NCI-H748 (cell line): ENCODE data around the gene ZGPAT.
A peak's percentile ranks its signal among the peaks of the same experiment; 100 is the strongest.

Source experiments
- DNase-seq: peaks from one replicate; lab custom pipeline; 2025; ENCODE audit not compliant: unreplicated experiment; lab: John Stamatoyannopoulos, UW

The ZGPAT gene

GRCh38 chr20:63732118-63733095, 24.6 kb downstream of the ZGPAT start:
- no peak for DNase-seq

GRCh38 chr20:63733117-63733516, 25.3 kb downstream of the ZGPAT start:
- DNase-seq = no peak

GRCh38 chr20:63733579-63734081, 25.8 kb downstream of the ZGPAT start:
- DNase-seq = no peak

- no peak for DNase-seq
Observed at GRCh38 chr20:63734111-63734945, 26.5 kb downstream of the ZGPAT start.

- DNase-seq = no peak
Observed at GRCh38 chr20:63734946-63735858, 27.4 kb downstream of the ZGPAT start.

GRCh38 chr20:63735859-63736718, 28.2 kb downstream of the ZGPAT start, which contains the start of gene LIME1:
LIME1 (plus strand) TSS chr20:63736664; CDS start chr20:63737550, 886 bp downstream.
- no peak for DNase-seq

- DNase-seq = peak; percentile 14
Observed at GRCh38 chr20:63736893-63737694, 29.3 kb downstream of the ZGPAT start.

GRCh38 chr20:63737695-63737944, 29.8 kb downstream of the ZGPAT start:
- no peak for DNase-seq

- peak; percentile 16 for DNase-seq
Observed at GRCh38 chr20:63737945-63738686, 30.3 kb downstream of the ZGPAT start.

GRCh38 chr20:63738687-63739129, 30.9 kb downstream of the ZGPAT start:
- DNase-seq = peak; percentile 61

- DNase-seq = peak; percentile 76
Observed at GRCh38 chr20:63739130-63740069, 31.6 kb downstream of the ZGPAT start, which contains the start of gene SLC2A4RG. SLC2A4RG (plus strand) TSS chr20:63739776; CDS start chr20:63739913, 137 bp downstream.

GRCh38 chr20:63740070-63740626, 32.3 kb downstream of the ZGPAT start:
- peak; percentile 58 for DNase-seq

GRCh38 chr20:63740627-63741353, 33.0 kb downstream of the ZGPAT start:
- peak; percentile 73 for DNase-seq

GRCh38 chr20:63741354-63741675, 33.5 kb downstream of the ZGPAT start:
- no peak for DNase-seq

- DNase-seq = no peak
Observed at GRCh38 chr20:63741676-63742380, 34.0 kb downstream of the ZGPAT start.
